HL-60 (cell line): ENCODE data around the gene THOC7.

ENCODE experiments used
- DNase-seq, 2 experiments: peaks; one replicate each; pipeline ENCODE4 v3.0.0-alpha.2; 2010 to 2020; ENCODE audit warnings: low read depth in 1 of 2, low spot score in 1 of 2
- H3K27ac ChIP-seq: fragments of 250-450 bp; sonication (Bioruptor Pico); replicated peaks from 2 replicates; pipeline ENCODE4 v1.5.1; 2020; ENCODE audit warnings: mild to moderate bottlenecking, moderate library complexity
- H3K27me3 ChIP-seq: fragments of 250-450 bp; sonication (Bioruptor Pico); 2 replicates; pipeline ENCODE4 v1.5.1; 2021; ENCODE audit warnings: mild to moderate bottlenecking, moderate library complexity; ENCODE audit not compliant: insufficient read depth, poor library complexity, severe bottlenecking
- H3K4me3 ChIP-seq: replicated peaks from 2 replicates; pipeline ENCODE4 v1.5.1; 2011; ENCODE audit warnings: mild to moderate bottlenecking, control low read depth, low read length; ENCODE audit not compliant: insufficient read depth
- CTCF ChIP-seq: IDR thresholded peaks from one replicate; pipeline ENCODE4 v1.5.1; 2011; ENCODE audit warnings: low read length, control low read depth, inconsistent platforms; ENCODE audit not compliant: insufficient read depth
- GABPA ChIP-seq: IDR thresholded peaks from 2 replicates; pipeline ENCODE4 v1.6.1; 2012; ENCODE audit warnings: low read depth
- POLR2AphosphoS5 ChIP-seq: IDR thresholded peaks from 2 replicates; pipeline ENCODE4 v1.6.1; 2012; ENCODE audit warnings: low read depth
- REST ChIP-seq: IDR thresholded peaks from 2 replicates; pipeline ENCODE4 v1.6.1; 2012; ENCODE audit warnings: low read depth; ENCODE audit not compliant: insufficient replicate concordance
- SPI1 ChIP-seq: IDR thresholded peaks from 2 replicates; pipeline ENCODE4 v1.6.1; 2012; ENCODE audit warnings: low read depth, mild to moderate bottlenecking, borderline replicate concordance

THOC7 gene

DNA sequence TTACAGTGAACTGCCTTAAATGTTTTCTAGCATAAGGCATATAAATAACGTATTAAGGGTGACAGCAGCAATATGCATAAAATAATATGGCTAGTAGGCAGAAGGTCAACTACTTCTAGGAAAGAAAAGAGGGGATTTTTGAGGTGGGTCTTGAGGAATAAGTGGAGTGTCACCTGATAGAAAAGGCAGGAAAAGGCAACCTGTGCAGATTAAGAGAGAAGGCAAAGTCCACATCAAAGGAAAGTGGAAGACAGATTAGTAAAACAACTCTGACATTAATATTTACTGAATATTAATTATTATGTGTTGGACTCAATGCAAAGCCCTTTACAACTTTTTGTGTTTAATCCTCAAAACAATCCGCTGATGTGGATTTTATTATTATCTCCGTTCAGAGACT lies 2.8 kb downstream of the THOC7 start:
- Histone ChIP-seq H3K27ac (no peak overlapping the region), H3K27me3 (no peaks in the 10 kb centered on the region), H3K4me3 (no peak overlapping the region)
- no peak for DNase-seq
- TF ChIP-seq POLR2AphosphoS5 = no peak
- TF ChIP-seq CTCF = no peak
- no peak for TF ChIP-seq GABPA
- TF ChIP-seq REST = no peak
- TF ChIP-seq SPI1 = no peak

DNA sequence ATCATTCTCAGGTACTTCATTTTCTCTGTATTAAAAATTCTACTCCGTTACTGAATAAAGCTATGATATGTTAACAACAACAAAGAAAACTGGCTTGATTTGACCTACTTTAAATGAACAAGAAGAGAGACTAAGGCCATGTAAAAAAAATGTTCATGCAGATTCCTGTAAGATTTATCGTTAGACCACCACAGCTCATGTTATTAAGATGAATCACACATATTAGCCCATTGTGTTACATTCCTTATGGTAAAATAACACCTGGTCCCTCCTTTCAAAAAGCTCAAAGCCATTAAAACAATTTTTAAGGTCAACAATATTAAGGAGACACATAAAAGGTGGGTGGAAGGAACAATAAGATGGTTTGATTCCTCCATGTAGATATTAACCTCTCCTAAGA lies 6.3 kb downstream of the THOC7 start:
- H3K27me3 ChIP-seq = no peaks in the 10 kb centered on the region
- no peak overlapping the region for H3K4me3 ChIP-seq
- H3K27ac ChIP-seq = no peak overlapping the region
- DNase-seq = no peak
- no peak for TF ChIP-seq SPI1
- TF ChIP-seq REST = no peak
- no peak for TF ChIP-seq GABPA
- TF ChIP-seq POLR2AphosphoS5 = no peak
- TF ChIP-seq CTCF = no peak

DNA sequence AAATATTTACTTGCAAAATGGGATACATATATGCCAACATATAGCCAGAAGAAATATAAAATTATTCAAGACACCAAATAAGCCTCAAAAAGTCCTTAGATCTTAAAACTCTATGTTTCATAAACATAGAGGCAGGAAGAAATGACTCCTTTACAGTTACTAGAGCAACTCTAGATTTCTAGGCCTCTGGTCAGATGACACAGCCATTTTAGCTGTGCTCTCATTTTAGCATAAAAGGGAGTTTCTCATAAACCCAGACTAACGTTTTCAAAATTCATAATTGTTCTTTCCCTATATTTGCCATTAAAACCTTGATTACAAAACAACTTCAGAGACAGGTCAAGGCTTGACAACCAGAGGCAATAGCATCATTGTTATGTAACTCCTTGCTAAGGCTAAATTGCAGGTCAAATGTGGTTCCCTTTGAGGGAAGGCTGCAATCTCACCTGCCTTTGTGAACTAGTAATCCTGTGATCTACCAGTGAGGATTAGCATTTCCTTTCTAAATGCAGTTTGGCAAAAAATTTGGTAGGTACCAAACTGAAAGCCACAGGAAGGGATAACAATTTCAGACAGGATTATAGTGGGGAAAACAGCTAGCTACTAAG lies 8.2 kb downstream of the THOC7 start:
- Histone ChIP-seq H3K27ac (no peak overlapping the region), H3K4me3 (no peak overlapping the region), H3K27me3 (no peaks in the 10 kb centered on the region)
- TF ChIP-seq CTCF (no peak), SPI1 (no peak), REST (no peak), POLR2AphosphoS5 (no peak), GABPA (no peak)
- peak; percentile 16 to 27 for DNase-seq
